HG02623 (cell line): ENCODE results near the gene IP6K2.

ENCODE experiments used
- ATAC-seq: cut with Tn5 transposase; IDR thresholded peaks from one replicate; pipeline ENCODE4 v1.9.1; 2021; ENCODE audit warnings: moderate library complexity; ENCODE audit not compliant: unreplicated experiment

Gene IP6K2

DNA sequence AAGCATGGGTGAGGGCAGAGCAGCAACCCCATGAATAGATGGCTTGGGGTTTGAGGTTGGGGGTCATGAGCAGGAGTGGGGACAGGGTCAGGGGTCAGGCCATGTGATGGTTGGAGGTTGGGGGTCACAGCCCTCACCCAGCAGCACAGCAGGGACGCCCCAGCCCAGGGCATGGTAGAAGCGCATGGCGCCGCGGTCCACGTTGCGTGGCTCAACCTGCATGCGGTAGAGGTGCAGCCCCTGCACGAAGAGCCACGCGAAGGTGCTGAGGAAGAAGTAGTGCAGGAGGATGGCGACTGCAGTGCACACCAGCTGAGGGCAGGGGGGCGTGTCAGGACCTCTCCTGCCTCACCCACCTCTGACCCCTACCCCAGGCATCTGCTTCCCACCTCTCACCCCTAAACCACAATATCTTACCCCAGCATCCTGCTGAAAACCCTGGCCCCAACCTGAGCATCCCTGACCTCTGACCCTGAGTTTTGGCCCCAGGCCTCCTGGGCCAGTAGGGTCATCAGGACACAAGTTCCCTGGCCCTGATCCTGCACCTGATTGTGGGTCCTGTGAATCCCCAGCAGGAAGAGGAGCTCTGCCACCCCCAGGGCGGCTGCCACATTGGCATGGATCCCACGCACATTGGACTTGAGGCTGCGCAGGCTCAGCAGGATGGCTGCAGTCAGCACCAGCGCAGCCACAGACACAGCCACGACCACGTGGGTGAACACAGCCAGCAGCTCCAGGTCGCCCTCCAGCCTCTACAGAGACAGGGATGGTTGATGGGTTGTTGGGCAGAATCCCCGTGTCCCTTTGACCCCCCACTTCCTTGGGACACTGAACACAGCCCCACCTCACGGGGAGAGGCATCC is 71.9 kb downstream of the IP6K2 start:
- no peak for ATAC-seq

DNA sequence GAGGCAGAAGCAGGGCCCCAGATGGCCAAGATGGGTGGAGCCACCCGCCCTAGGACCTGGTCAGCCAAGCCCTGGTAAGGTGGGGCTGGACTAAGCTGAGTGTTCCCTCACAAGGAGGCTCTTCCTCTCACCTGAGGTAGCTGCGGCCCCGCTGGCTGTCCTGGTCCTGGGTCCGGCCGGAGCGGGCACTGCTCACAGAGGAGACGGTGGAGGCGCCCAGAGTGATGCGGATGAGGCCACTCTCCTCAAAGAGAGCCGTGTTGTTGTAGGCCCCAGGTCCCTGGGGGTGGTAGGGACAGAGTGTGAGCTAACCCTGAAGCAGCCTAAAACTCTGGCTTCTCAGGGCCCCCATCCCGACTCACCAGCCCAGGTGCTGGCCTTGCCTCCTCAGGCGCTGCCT is 74.4 kb downstream of the IP6K2 start:
- no peak for ATAC-seq

DNA sequence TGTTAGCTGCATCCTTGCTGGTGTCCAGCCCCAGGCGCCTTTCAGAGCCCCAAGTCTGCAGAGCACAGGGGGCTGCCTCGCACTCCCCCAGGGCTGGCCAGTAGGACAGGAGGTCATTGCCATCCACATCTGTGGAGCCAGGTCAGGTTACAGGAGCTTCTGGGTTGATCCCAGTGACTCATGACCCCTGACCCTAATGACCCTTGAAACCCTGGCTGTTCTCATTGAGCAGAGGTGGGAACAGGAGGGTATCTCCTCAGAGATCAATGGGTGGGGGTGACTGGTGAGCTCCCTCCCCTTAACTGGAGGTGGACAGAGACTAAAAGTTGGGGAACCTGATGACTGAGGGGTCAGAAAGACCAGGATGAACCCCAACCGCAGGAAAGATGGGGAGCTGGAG is 75.6 kb downstream of the IP6K2 start:
- no peak for ATAC-seq

DNA sequence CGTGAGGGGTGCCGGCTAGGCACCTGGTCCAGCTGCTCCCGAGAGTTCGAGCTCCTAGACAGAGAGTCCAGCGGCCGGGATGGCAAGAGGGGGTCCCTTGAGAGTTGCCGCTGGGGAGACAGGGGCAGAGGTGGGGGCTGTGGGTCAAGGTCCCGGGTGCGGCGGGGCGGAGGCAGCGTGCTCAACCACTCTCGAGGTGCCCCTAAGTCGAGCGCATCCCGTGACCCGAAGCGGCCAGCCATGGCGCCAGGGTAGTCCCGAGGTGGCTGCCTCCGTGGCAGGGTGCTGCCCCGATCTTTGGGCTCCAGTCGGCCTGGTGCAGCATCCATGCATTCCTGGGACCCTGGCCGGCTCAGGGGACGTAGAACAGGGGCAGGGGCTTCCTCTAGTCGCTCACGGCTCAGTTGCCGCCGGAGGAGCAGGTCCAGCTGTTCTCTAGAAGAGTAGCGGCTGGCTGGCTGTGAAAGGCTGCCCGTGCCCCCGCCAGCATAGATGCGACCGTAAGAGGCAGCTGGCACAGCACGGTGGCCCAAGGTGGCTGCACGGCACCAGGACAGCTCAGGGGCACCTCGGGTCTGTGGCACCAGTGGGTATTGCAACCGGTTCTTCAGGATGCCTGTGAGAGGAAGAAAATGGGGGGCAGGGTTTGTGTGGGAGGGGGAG is 76.9 kb downstream of the IP6K2 start:
- ATAC-seq = no peak
